ENCODE measurements around the gene EPAS1.

- TF ChIP-seq EZH2 (IDR thresholded peaks at IDR 0.05; ENCODE audit: borderline replicate concordance, low read length), result no peak
- no peak for TF ChIP-seq CTCF (conservative IDR thresholded peaks at IDR 0.05 in 1 of 2, IDR thresholded peaks at IDR 0.05 in 1 of 2; ENCODE audit: extremely low read depth in 1 of 2, insufficient read depth in 1 of 2, low read depth in 1 of 2, low read length in 2 of 2)
These were observed 26.5 kb downstream of the EPAS1 start for GRCh38 chr2:46323730-46324129.

Data from mammary epithelial cell (primary cell).